HepG2 (cell line): Measurements from ENCODE around the gene PTPN2. TPM values are rescaled to one million over a fixed set of nuclear protein-coding genes. Genes with fewer than 3 reads are reported as not detected.

ENCODE experiments used
- ATAC-seq: fragments of 200-7000 bp; cut with Tn5 transposase; 3 replicates; pipeline ENCODE4 v1.9.1; 2020; ENCODE audit warnings: mild to moderate bottlenecking, moderate library complexity
- BruUV-seq: library from RNA; stranded (reverse); fragments of 400-500 nt; replicated peaks from 2 replicates; lab custom pipeline; 2021; lab: Mats Ljungman, UMichigan
- CTCF ChIA-PET: fragments of 300-600 bp; formaldehyde crosslinking; extraction: SDS; loops from one replicate; lab custom pipeline; 2021; ENCODE audit warnings: low total read pairs, inconsistent platforms, low intra/inter-chr PET ratio; lab: Yijun Ruan, JAX
- POLR2A ChIA-PET: fragments of 350-600 bp; sonication (Branson Sonifier 250); formaldehyde crosslinking; loops from one replicate; lab custom pipeline; 2020; ENCODE audit warnings: antibody characterized with exemption, inconsistent platforms; lab: Yijun Ruan, JAX
- DNase-seq: peaks from one replicate; pipeline ENCODE4 v3.0.0-alpha.2; 2015; ENCODE audit warnings: low spot score
- FAIRE-seq: peaks from 3 replicates; lab custom pipeline; 2011; peaks lifted over from hg19 to GRCh38; lab: Jason Lieb, UNC
- H2AFZ ChIP-seq: one replicate; pipeline ENCODE4 v1.6.1; 2011; ENCODE audit warnings: low read length, inconsistent platforms
- H3K27ac ChIP-seq: fragments of 300-600 bp; 3 replicates; pipeline ENCODE4 v1.8.0; 2011; ENCODE audit warnings: mixed run types, mild to moderate bottlenecking, mixed read lengths, low read length, inconsistent platforms; ENCODE audit not compliant: insufficient read depth; ENCODE audit errors: extremely low read length
- H3K27me3 ChIP-seq, 2 experiments: fragments of 200-600 bp in 1 of 2; 2 replicates in 1 of 2; 3 replicates in 1 of 2; pipeline versions ENCODE4 v1.6.0 to v1.8.0; 2011; ENCODE audit warnings: low read length in 2 of 2, mild to moderate bottlenecking in 2 of 2, moderate library complexity in 2 of 2, inconsistent platforms in 1 of 2; ENCODE audit not compliant: insufficient read depth in 2 of 2, control insufficient read depth in 1 of 2
- H3K36me3 ChIP-seq, 2 experiments: fragments of 200-600 bp in 1 of 2; replicated peaks in 1 of 2; 2 replicates in 1 of 2; 3 replicates in 1 of 2; pipeline versions ENCODE4 v1.5.1 to v1.8.0; 2011; ENCODE audit warnings: low read length in 2 of 2, inconsistent platforms in 1 of 2; ENCODE audit not compliant: insufficient read depth in 2 of 2, control insufficient read depth in 1 of 2
- H3K4me1 ChIP-seq: 2 replicates; pipeline ENCODE4 v1.5.1; 2012; ENCODE audit warnings: low read length, inconsistent platforms; ENCODE audit not compliant: insufficient read depth
- H3K4me2 ChIP-seq: 2 replicates; pipeline ENCODE4 v1.6.0; 2011; ENCODE audit warnings: low read depth, low read length, inconsistent platforms
- H3K4me3 ChIP-seq, 3 experiments: fragments of 200-600 bp in 1 of 3; sonication (generic), shearing (Covaris generic) in 1 of 3; replicated peaks in 1 of 3; 2 replicates each; pipeline ENCODE4 v1.5.1; 2011 to 2016; ENCODE audit warnings: low read length in 3 of 3, inconsistent platforms in 2 of 3, low read depth in 2 of 3, mild to moderate bottlenecking in 2 of 3, control low read depth in 1 of 3, mixed read lengths in 1 of 3; ENCODE audit not compliant: insufficient read depth in 1 of 3
- H3K79me2 ChIP-seq: one replicate; pipeline ENCODE4 v1.6.1; 2011; ENCODE audit warnings: low read length, inconsistent platforms; ENCODE audit not compliant: insufficient read depth
- H3K9ac ChIP-seq: 2 replicates; pipeline ENCODE4 v1.6.0; 2011; ENCODE audit warnings: mild to moderate bottlenecking, low read depth, low read length, inconsistent platforms; ENCODE audit not compliant: insufficient read depth
- H3K9me3 ChIP-seq: 2 replicates; pipeline ENCODE4 v1.5.1; 2012; ENCODE audit warnings: mild to moderate bottlenecking, low read length
- H4K20me1 ChIP-seq: 2 replicates; pipeline ENCODE4 v1.6.0; 2011; ENCODE audit warnings: inconsistent platforms, mild to moderate bottlenecking, low read length, moderate library complexity; ENCODE audit not compliant: insufficient read depth
- GFI1 ChIP-seq: sonication (generic); formaldehyde crosslinking; IDR thresholded peaks from 2 replicates; pipeline ENCODE4 v1.5.0; 2020; ENCODE audit warnings: missing genetic modification reagents, mild to moderate bottlenecking, borderline replicate concordance
- KAT2B ChIP-seq: fragments of 150-350 bp; IDR thresholded peaks from 2 replicates; pipeline ENCODE4 v1.6.1; 2014; ENCODE audit warnings: low read depth, low read length, borderline replicate concordance
- RNF2 ChIP-seq: fragments of 450-650 bp; conservative IDR thresholded peaks from 2 replicates; pipeline ENCODE4 v1.6.1; 2016; ENCODE audit warnings: low read depth
- ZNF567 ChIP-seq: sonication (generic); formaldehyde crosslinking; IDR thresholded peaks from 2 replicates; pipeline ENCODE4 v1.8.1; 2023; ENCODE audit warnings: mild to moderate bottlenecking, missing genetic modification reagents, borderline replicate concordance
- WGBS: methylation state at CpG from one replicate; pipeline ENCODE4 v1.1.6; 2017; ENCODE audit warnings: low lambda C conversion rate; 5-methylcytosine and 5-hydroxymethylcytosine counted together
- in situ Hi-C: cut with HindIII; loops from 2 replicates; pipeline ENCODE4 v1.10.0; 2017; ENCODE audit warnings: low pct_unique_long_range_greater_than_20kb; ENCODE audit not compliant: extremely low pct_ligation_motif_present
- intact Hi-C: fragments of 100-400 bp; cut with micrococcal nuclease; formaldehyde crosslinking; loops from one replicate; pipeline ENCODE4 v1.10.0; 2022; ENCODE audit not compliant: unreplicated experiment
- polyA plus RNA-seq, 8 experiments: library from polyadenylated mRNA; depleted of rRNA in 3 of 8; stranded (reverse) in 7 of 8; unstranded in 1 of 8; fragments of >200 nt; fragmentation: Illumina TruSeq in 4 of 8; extraction: Trizol in 4 of 8; gene quantifications; 2 replicates each; pipeline versions ENCODE4 v1.2.1 to v1.2.3, GENCODE V29; 2011 to 2016; ENCODE audit warnings: low read depth in 4 of 8, missing spikeins in 1 of 8, mixed read lengths in 1 of 8; ENCODE audit not compliant: insufficient read depth in 1 of 8
- total RNA-seq, 5 experiments: library from RNA; depleted of rRNA; stranded (reverse); fragments of >200 nt; fragmentation: Illumina TruSeq; extraction: Trizol; gene quantifications; 2 replicates each; pipeline ENCODE4 v1.2.3, GENCODE V29; 2016; ENCODE audit warnings: low read depth in 1 of 5
- TF ChIP-seq, protein P1 (sequence below), 2 experiments: sonication (generic) in 1 of 2; formaldehyde crosslinking in 1 of 2; IDR thresholded peaks; 2 replicates each; pipeline versions ENCODE4 v1.5.1 to v1.6.1; 2011 to 2020; ENCODE audit warnings: borderline replicate concordance in 1 of 2, low read depth in 1 of 2, low read length in 1 of 2, mild to moderate bottlenecking in 1 of 2, missing genetic modification reagents in 1 of 2, moderate library complexity in 1 of 2
- TF ChIP-seq, protein P2 (sequence below): sonication (generic); formaldehyde crosslinking; IDR thresholded peaks from 2 replicates; pipeline ENCODE4 v1.9.0; 2021; ENCODE audit warnings: missing genetic modification reagents, mild to moderate bottlenecking, borderline replicate concordance
- TF ChIP-seq, protein P3 (sequence below): IDR thresholded peaks from 2 replicates; pipeline ENCODE4 v1.6.1; 2016; ENCODE audit warnings: low read depth, control low read depth
- TF ChIP-seq, protein P4 (sequence below): sonication (generic); formaldehyde crosslinking; IDR thresholded peaks from 2 replicates; pipeline ENCODE4 v1.8.1; 2023; ENCODE audit warnings: mild to moderate bottlenecking, missing genetic modification reagents
- TF ChIP-seq, protein P5 (sequence below): IDR thresholded peaks from 2 replicates; pipeline ENCODE4 v1.6.1; 2016; ENCODE audit warnings: mild to moderate bottlenecking, missing biosample characterization, missing genetic modification reagents

The PTPN2 gene
- total and polyA plus RNA-seq, 2 of the 13 experiments (the other 11 are each of a cell fraction or from before 2014, with no cell fraction given): 24.9 to 41.5 TPM

DNA sequence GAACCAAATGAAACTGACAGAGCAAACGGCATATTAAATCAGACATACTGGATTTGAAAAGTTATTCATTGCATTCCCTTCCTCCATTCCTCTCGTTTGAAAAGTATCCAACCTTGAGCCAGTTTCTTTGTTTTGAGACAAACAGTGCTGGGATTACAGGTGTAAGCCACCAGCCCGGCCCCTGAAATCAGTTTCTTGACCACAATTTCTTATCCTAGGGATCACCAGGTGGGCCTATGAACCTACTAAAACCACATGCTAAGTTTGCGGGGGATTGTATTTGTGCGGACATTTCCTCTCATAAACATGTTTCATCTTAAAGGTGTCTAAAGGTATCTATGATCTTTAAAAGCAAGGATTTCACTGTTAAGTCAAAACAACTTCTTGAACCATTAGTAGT lies 11.6 kb downstream of the PTPN2 start (continued):
- TF ChIP-seq, protein P1, sequence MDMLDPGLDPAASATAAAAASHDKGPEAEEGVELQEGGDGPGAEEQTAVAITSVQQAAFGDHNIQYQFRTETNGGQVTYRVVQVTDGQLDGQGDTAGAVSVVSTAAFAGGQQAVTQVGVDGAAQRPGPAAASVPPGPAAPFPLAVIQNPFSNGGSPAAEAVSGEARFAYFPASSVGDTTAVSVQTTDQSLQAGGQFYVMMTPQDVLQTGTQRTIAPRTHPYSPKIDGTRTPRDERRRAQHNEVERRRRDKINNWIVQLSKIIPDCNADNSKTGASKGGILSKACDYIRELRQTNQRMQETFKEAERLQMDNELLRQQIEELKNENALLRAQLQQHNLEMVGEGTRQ (IDR thresholded peaks at IDR 0.05; ENCODE audit: low read depth, low read length): no peak
- TF ChIP-seq, protein P1 (CRISPR knock-in tag; IDR thresholded peaks at IDR 0.05; ENCODE audit: borderline replicate concordance): no peak
- TF ChIP-seq ZNF567 (CRISPR knock-in tag): no peak
- TF ChIP-seq, protein P2, sequence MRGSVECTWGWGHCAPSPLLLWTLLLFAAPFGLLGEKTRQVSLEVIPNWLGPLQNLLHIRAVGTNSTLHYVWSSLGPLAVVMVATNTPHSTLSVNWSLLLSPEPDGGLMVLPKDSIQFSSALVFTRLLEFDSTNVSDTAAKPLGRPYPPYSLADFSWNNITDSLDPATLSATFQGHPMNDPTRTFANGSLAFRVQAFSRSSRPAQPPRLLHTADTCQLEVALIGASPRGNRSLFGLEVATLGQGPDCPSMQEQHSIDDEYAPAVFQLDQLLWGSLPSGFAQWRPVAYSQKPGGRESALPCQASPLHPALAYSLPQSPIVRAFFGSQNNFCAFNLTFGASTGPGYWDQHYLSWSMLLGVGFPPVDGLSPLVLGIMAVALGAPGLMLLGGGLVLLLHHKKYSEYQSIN (CRISPR knock-in tag): no peak
- no peak for TF ChIP-seq RNF2
- no peak for TF ChIP-seq KAT2B

DNA sequence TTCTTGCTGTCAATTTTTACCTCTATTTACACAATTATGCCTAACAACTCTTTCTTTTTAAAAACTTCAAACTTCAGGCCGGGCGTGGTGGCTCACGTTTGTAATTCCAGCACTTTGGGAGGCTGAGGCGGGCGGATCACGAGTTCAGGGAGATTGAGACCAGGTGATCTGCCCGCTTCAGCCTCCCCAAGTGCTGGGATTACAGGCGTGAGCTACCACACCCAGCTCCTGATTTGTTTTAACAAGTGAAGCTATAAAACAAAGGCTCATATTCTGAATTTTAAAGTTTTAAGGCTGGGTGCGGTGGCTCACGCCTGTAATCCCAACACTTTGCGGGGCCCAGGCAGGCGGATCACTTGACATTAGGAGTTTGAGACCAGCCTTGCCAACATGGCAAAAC lies 15.5 kb downstream of the PTPN2 start:
- H3K4me1 ChIP-seq: no peaks in the 10 kb centered on the region
- H3K79me2 ChIP-seq: peaks cover 55% of the 10 kb centered on the region
- FAIRE-seq (no peak), DNase-seq (no peak), ATAC-seq (no peak)
- ChIA-PET POLR2A (interaction anchor here (0.9 kb wide), 1 partner anchor 15 kb away, joined by 3 read pairs; the partner anchor contains the start of gene PTPN2), CTCF (no interaction called here)
- H3K4me2 ChIP-seq: no peak overlapping the region
- H3K9ac ChIP-seq: no peak overlapping the region
- H3K9me3 ChIP-seq: no peaks in the 10 kb centered on the region
- in situ Hi-C loops (no loop called here), intact Hi-C loops (no loop called here)
- H4K20me1 ChIP-seq: no peaks in the 10 kb centered on the region; the same call in none of the 2 replicates
- WGBS: 97% methylated on average over 12 of the region's 12 CpGs
- no peaks in the 10 kb centered on the region for H3K36me3 ChIP-seq
- H3K27me3 ChIP-seq: no peaks in the 10 kb centered on the region
- BruUV-seq: no TSS peak
- H3K27ac ChIP-seq: no peak overlapping the region
- no peak overlapping the region for H3K4me3 ChIP-seq
- TF ChIP-seq, protein P3, sequence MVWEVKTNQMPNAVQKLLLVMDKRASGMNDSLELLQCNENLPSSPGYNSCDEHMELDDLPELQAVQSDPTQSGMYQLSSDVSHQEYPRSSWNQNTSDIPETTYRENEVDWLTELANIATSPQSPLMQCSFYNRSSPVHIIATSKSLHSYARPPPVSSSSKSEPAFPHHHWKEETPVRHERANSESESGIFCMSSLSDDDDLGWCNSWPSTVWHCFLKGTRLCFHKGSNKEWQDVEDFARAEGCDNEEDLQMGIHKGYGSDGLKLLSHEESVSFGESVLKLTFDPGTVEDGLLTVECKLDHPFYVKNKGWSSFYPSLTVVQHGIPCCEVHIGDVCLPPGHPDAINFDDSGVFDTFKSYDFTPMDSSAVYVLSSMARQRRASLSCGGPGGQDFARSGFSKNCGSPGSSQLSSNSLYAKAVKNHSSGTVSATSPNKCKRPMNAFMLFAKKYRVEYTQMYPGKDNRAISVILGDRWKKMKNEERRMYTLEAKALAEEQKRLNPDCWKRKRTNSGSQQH: no peak
- TF ChIP-seq, protein P4, sequence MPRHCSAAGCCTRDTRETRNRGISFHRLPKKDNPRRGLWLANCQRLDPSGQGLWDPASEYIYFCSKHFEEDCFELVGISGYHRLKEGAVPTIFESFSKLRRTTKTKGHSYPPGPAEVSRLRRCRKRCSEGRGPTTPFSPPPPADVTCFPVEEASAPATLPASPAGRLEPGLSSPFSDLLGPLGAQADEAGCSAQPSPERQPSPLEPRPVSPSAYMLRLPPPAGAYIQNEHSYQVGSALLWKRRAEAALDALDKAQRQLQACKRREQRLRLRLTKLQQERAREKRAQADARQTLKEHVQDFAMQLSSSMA (CRISPR knock-in tag): no peak
- TF ChIP-seq, protein P5, sequence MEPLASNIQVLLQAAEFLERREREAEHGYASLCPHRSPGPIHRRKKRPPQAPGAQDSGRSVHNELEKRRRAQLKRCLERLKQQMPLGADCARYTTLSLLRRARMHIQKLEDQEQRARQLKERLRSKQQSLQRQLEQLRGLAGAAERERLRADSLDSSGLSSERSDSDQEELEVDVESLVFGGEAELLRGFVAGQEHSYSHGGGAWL: no peak
- TF ChIP-seq GFI1 (CRISPR knock-in tag): no peak
- no peak overlapping the region for H2AFZ ChIP-seq
